ENCODE measurements around the gene IL27RA.

DNA sequence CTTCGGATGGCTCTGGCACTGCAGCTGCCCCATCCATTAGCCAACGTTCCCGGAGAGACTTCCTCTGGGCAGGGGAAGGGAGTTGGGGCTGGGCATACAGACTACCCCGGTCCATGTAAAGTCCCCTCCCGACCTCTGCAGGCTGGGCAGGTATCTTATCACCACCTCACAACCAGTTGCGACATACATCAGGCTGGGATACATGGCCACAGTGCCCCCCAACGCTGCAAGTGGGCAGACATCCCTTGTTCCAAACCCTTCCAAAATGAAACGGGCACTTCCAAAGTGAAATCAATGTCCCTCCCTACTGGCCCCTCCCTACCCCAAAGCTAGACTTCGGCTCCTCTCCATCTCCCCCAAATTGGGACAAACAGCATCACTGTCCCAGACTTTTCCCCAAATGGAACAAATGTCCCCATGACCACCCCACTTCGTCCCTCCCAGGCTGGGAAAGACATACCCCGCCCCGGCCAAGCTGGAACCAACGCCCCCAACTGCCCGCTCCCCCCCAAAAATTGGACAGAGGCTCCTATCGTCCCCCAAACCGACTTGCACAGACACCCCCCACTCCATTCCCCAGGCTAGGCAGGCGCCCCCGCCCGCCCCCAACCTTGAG lies 25.3 kb downstream of the IL27RA start:
- TF ChIP-seq, protein P1, sequence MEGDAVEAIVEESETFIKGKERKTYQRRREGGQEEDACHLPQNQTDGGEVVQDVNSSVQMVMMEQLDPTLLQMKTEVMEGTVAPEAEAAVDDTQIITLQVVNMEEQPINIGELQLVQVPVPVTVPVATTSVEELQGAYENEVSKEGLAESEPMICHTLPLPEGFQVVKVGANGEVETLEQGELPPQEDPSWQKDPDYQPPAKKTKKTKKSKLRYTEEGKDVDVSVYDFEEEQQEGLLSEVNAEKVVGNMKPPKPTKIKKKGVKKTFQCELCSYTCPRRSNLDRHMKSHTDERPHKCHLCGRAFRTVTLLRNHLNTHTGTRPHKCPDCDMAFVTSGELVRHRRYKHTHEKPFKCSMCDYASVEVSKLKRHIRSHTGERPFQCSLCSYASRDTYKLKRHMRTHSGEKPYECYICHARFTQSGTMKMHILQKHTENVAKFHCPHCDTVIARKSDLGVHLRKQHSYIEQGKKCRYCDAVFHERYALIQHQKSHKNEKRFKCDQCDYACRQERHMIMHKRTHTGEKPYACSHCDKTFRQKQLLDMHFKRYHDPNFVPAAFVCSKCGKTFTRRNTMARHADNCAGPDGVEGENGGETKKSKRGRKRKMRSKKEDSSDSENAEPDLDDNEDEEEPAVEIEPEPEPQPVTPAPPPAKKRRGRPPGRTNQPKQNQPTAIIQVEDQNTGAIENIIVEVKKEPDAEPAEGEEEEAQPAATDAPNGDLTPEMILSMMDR (IDR thresholded peaks at IDR 0.05): no peak
- TF ChIP-seq POLR2A (IDR thresholded peaks at IDR 0.05) (no peak), POLR2AphosphoS5 (IDR thresholded peaks at IDR 0.05) (no peak)

Measured in prostate gland (tissue), 2 donors.